ENCODE measurements around the gene CD101. TPM values are rescaled to one million over a fixed set of nuclear protein-coding genes. Genes with fewer than 3 reads are reported as not detected.

Gene CD101
- total RNA-seq, 4 donors from 2014 or later = 0.42 to 3.4 (median 2.2) TPM

GRCh38 chr1:117008656-117009055 lies 7.1 kb downstream of the CD101 start:
- 73 to 77% methylated on average over 2 of the region's 2 CpGs for WGBS, 2 donors
- no peaks in the 10 kb centered on the region for H3K27me3 ChIP-seq
- H3K27ac ChIP-seq = no peak overlapping the region
- intact Hi-C loops (cut with DNase I) = no loop called here
- no peak for DNase-seq
- peaks cover 0 to 16% (median 0%) of the 10 kb centered on the region in 3 donors for H3K4me1 ChIP-seq
- H3K36me3 ChIP-seq = no peaks in the 10 kb centered on the region
- no peaks in the 10 kb centered on the region for H3K9me3 ChIP-seq
- H3K4me3 ChIP-seq = no peak overlapping the region
- no peak for TF ChIP-seq POLR2A (IDR thresholded peaks at IDR 0.05)
- no peak for TF ChIP-seq CTCF (IDR thresholded peaks at IDR 0.05)

- no peak overlapping the region for H3K27ac ChIP-seq
- no peaks in the 10 kb centered on the region for H3K27me3 ChIP-seq
- peaks cover 0 to 18% (median 0%) of the 10 kb centered on the region in 3 donors for H3K4me1 ChIP-seq
- no peaks in the 10 kb centered on the region for H3K9me3 ChIP-seq
- no peaks in the 10 kb centered on the region for H3K36me3 ChIP-seq
- no peak for DNase-seq
- no peak overlapping the region for H3K4me3 ChIP-seq
- TF ChIP-seq POLR2A (IDR thresholded peaks at IDR 0.05) = no peak
- TF ChIP-seq CTCF (IDR thresholded peaks at IDR 0.05) = no peak
- intact Hi-C loops (cut with DNase I) = no loop called here
- 61 to 65% methylated on average over 3 of the region's 3 CpGs for WGBS, 2 donors
Measured at GRCh38 chr1:117009132-117009531, 7.6 kb downstream of the CD101 start.

- no peaks in the 10 kb centered on the region for H3K9me3 ChIP-seq
- peaks cover 0 to 18% (median 0%) of the 10 kb centered on the region in 3 donors for H3K4me1 ChIP-seq
- intact Hi-C loops (cut with DNase I) = no loop called here
- no peak for TF ChIP-seq POLR2A (IDR thresholded peaks at IDR 0.05)
- no peak for TF ChIP-seq CTCF (IDR thresholded peaks at IDR 0.05)
- H3K27ac ChIP-seq = no peak overlapping the region
- no peak overlapping the region for H3K4me3 ChIP-seq
- 94 to 97% methylated on average over 3 of the region's 3 CpGs for WGBS, 2 donors
- H3K27me3 ChIP-seq = no peaks in the 10 kb centered on the region
- no peak for DNase-seq
- no peaks in the 10 kb centered on the region for H3K36me3 ChIP-seq
Measured at GRCh38 chr1:117010310-117010969, 8.9 kb downstream of the CD101 start.

- no peak overlapping the region for H3K4me3 ChIP-seq
- 97 to 100% methylated on average over 3 of the region's 3 CpGs for WGBS, 2 donors
- no peaks in the 10 kb centered on the region for H3K36me3 ChIP-seq
- H3K4me1 ChIP-seq = peaks cover 0 to 18% (median 0%) of the 10 kb centered on the region in 3 donors
- intact Hi-C loops (cut with DNase I) = no loop called here
- H3K9me3 ChIP-seq = no peaks in the 10 kb centered on the region
- H3K27ac ChIP-seq = no peak overlapping the region
- TF ChIP-seq CTCF (IDR thresholded peaks at IDR 0.05) (no peak), POLR2A (IDR thresholded peaks at IDR 0.05) (no peak)
- DNase-seq = no peak
- no peaks in the 10 kb centered on the region for H3K27me3 ChIP-seq
Measured at GRCh38 chr1:117011334-117011733, 9.8 kb downstream of the CD101 start.

GRCh38 chr1:117013309-117013858 lies 11.8 kb downstream of the CD101 start:
- TF ChIP-seq POLR2A (IDR thresholded peaks at IDR 0.05) (no peak), CTCF (IDR thresholded peaks at IDR 0.05) (no peak)
- WGBS, 2 donors = 58 to 72% methylated on average over 3 to 5 of the region's 5 CpGs
- DNase-seq = no peak
- intact Hi-C loops (cut with DNase I) = no loop called here
- H3K27me3 ChIP-seq = no peaks in the 10 kb centered on the region
- H3K4me1 ChIP-seq = peaks cover 0 to 18% (median 0%) of the 10 kb centered on the region in 3 donors
- H3K27ac ChIP-seq = peak overlapping the region in 1 of 4 donors; percentile 26
- H3K4me3 ChIP-seq = no peak overlapping the region
- H3K9me3 ChIP-seq = no peaks in the 10 kb centered on the region
- no peaks in the 10 kb centered on the region for H3K36me3 ChIP-seq

All from esophagus squamous epithelium (tissue), 5 donors.